ENCODE results near the gene INTS6.
"Not testable (repeated sequence)": the region's sequence is repeated elsewhere in the genome, so short reads cannot be mapped to it uniquely, and the experiment has no call there.

The INTS6 gene

DNA sequence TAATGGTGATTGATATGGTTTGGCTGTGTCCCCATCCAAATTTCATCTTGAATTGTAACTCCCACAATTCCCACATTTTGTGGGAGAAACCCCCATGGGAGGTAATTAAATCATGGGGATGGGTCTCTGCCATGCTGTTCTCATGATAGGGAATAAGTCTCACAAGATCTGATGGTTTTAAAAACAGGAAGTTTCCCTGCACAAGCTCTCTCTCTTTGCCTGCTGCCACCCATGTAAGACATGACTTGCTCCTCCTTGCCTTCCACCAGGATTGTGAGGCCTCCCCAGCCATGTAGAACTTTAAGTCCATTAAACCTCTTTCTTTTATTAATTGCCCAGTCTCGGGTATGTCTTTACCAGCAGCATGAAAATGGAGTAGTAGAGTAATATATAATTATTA lies 37.5 kb downstream of the INTS6 start:
- DNase-seq (ENCODE audit: low read depth in 3 of 3) = not testable (repeated sequence)

DNA sequence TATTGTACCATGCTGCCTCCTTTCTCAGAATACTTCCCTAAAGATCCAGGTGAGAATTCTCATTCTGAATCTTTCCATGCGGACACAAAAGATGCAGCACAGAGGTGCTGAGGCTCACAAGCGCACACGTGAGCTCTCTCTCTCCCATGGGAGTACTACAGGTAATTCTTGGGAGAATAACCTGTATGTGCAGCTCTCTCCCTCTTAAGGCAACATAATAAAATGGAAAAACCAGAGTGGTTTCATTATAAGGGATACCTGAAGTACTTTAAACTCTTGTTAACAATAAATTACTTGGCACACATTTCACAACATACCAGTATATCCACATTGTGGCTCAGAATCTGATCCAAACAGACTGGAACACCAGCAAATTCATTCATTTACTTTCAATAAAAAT lies 40.4 kb downstream of the INTS6 start:
- DNase-seq (ENCODE audit: low read depth in 3 of 3) = no peak

DNA sequence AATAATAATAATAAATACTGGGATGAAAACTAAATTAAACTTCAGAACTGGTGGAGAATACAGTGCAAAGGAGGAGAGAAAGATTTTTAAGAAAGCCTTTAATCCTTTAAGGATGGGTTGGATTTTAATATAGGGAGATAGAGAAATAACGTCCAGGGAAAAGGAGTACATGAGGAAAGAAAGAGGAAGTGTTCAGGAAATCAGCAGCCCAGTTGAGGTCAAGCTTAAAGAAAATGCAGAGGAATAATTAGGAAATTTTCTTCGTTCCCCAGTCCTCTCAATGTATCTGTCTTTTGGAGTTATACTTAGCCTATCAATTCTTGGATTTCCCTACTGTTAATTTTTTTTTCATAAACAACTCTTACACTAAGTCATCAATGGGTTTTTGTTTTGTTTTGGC lies 47.7 kb downstream of the INTS6 start:
- no peak for DNase-seq (ENCODE audit: low read depth in 3 of 3)

DNA sequence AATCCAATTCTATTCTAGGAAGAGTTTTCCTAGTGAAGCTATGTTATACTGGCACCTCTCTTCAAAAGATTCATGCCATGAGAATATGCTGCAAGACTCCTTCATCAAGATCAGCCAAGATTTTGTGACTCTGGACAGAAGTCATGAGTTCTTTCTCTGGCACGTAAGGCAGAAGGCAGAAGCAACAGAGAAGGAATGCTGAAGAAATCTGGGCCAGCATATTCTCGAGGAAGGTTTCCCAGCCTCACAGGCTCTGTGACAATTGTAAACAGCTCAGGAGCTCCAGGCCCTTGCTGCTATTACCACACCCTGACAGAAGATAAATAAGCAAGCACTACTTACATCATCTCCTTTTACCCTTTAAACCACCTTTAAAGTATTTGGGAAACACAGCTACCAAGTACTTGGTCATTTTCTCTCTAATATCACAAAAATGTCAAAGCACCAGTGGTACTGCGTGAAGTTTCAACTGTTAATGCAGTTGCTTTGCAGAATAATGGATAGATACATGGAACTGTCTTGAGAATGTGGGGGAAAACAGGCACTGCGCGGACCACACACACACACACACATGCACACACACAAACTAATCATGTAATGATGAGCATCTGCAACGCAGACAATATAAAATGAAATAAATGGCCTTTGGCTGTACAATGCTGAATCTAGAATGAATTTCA lies 55.4 kb downstream of the INTS6 start:
- DNase-seq (ENCODE audit: low read depth in 3 of 3) = no peak

DNA sequence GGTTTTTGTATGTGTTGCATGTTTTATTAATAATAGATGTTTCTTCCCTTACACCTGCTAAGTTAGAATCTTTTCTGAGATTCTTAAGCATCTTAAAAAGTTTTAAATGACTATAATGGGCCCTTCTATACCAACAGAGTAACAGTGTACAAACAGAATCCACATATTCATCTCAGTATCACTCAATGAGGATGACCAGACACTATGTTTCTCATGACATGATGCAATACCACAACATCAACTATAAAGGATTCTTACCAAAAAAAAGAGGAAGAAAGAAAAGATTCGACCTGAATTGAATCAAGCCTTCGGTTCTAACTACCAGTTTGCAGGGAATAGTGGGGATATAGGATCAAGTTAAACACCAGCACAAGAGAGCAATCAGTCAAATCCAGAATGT lies 56.5 kb downstream of the INTS6 start:
- DNase-seq (ENCODE audit: low read depth in 3 of 3) = no peak

DNA sequence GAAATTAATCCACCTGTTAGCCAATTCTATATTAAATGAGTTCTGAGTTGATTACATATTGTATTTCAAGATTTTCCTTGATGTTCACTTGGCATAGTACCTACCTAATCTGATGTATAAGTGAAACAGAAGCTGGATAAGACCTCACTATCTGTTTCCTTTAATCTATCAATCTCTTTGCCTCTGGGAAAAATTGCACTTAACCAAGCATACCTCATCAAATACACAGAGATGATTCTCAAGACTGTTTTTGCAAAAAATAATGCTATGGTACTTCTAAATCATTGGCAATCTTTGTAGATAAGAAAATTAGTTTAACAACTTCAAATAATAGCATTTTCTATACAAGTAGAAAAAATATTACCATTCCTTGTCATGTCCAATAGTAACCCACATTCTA lies 58.1 kb downstream of the INTS6 start:
- DNase-seq (ENCODE audit: low read depth in 3 of 3) = no peak

DNA sequence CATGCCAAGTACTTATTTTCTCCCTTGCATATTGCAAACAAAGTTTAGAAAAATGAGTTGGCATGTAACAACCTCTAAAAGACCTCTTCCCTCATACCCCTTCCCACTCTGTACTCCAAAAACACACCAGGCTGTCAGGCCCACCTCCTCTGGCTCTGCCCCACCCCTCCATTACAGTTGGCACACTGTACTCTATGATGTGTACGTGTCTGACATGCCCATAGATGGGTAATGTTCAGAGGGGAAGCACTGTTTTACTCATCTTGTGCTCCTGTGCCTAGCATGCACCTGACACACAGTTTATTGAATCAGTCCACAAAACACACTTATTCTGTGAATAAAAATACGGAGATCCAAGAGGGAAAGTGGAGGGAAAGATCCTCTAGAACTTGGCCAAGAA lies 67.7 kb downstream of the INTS6 start:
- no peak for DNase-seq (ENCODE audit: low read depth in 3 of 3)

DNA sequence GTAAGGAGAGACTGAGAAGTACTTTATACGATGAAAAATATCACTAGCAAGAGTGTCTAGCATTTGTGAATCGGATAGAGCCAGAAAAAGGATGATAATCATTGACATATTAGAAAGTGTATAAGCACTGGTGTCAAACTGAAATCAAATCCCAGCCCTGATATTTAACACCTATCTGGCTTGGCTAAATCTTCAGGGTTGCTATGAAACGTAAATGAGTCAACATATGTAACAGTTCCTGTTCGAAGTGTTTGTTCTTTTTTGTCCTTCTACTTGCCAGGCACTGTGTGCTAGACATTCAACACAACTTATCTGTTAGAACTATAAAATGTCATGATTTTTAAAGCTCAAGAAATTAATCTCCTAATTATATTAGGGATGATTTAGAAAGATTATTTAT lies 72.6 kb downstream of the INTS6 start:
- no peak for DNase-seq (ENCODE audit: low read depth in 3 of 3)

DNA sequence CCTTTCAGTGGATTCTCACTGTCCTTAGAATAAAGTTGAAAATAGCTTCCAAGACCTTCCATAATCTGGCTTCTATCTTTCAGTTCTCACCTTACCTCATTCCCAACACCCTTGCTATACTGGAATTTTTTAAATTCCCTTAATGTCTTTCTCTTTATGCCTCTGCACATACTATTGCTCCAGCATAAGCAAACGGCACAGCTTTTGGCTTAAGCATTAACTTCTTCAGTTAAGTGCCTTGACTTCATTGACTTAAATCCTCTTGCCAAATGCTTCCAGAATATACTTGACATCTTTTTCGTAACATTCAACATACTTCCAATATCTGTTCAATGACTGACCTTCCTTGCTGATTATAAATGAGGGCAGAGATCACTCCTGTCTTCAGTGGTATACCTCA lies 79.4 kb downstream of the INTS6 start:
- no peak for DNase-seq (ENCODE audit: low read depth in 3 of 3)

DNA sequence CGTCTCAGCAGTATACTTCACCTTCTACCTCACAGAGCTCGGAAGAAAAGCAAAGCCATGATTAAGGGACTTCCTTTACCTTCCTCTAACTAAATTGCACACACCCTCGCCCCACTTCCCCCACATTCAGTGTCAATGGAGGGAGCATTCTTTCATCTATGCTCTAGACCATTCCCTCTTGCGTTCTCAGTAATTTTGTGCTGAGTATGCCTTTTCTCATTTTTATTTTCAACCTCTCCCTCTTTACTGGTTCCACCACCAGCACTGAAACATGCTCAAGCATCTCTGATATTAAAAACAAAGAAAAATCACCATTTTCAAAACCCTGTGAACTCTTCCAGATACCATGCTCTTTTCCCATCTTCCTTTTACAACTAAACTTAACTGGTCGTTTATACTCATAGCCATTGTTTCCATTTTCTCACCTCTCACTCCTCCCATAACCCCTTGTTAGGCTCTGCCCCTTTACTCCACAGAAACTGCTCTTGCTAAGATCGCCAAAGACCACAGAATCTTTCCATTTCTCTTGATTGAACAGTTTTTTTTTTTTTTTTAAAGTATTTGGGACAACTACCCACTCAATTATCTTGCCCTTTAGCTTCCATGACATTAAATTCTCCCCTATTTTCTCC lies 81.0 kb downstream of the INTS6 start:
- no peak for DNase-seq (ENCODE audit: low read depth in 3 of 3)

DNA sequence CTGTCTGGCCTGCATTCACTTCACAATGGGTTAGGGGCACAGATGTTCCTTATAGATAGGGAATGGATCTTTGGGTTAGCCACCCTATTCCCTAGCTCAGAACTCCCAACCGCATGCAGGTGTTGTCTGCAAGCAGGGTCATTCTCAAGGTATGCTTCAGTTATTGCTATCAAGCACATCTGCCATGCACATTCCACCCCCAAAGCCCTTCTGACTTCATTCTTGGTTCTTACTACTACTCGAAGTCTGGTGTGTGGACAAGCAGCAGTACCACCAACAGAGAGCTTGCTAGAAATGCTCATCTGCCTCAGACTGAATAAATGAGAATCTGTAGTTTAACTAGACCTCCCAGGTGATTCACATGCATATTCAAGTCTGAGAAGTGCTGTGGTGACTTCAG lies 82.0 kb downstream of the INTS6 start:
- DNase-seq (ENCODE audit: low read depth in 3 of 3) = no peak

DNA sequence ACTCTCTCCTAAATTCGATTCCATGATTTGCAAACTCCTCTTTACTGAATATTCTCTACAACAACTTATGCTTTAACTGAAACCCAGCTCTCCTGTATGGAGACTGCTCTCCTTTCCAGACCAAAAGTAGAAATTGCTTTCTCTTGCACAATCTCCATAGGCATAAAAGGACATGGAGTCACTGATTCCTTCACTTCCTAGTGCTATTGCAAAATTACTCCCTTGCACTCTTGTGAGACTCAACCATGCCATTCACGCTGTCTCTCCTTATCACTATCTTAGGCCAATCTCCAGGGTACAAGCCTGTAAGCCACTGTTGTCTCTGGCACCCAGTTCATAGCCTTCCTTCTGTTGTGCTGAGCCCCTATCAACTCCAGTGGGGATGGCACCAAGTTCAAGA lies 82.7 kb downstream of the INTS6 start:
- no peak for DNase-seq (ENCODE audit: low read depth in 3 of 3)

DNA sequence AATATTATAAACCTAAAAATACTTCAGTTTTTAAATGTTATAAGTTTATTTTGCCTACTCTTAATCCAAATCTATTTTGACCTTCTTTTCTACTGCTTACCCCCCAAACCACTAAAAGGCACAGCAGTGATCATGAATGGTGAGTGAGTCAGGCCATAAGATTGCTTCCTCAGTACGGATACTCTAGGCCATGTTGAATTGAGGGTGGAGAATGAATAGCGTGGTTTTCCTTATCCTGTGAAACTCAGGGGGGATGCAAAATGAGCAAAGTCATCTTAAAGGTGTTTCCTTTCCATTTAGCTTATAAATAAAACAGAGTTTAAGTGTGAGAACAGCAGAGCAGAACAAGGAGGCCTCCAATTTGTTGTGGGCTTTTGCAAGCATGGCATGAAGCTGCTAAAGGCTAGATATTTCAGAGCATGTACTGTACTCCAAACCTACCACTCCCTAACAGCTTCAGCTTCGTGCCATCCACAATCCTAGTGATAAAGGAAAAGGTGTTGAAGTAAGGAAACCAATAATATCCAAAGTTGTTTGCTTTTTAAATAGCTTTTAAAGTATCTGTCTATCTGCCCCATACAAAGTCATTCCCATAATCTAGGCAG lies 88.3 kb downstream of the INTS6 start:
- DNase-seq (ENCODE audit: low read depth in 3 of 3) = no peak

DNA sequence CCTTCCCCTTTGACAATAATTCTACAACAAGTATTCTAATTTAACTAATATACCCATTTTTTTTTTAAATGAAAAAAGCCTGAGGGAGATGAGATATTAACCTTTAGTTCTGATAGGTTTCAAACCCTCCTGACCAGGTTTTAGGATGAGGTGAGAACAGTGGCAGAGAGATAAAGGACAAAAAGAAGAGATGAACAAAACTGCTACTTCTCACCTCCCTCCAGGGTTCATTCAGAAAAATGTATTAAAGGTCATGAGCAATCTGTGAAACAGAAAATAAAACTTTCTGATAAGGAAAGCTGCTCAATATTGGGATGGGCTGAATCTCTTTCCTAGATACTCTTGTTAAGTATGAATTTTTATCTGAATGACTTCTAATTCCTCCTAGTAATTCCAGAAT lies 89.2 kb downstream of the INTS6 start:
- DNase-seq (ENCODE audit: low read depth in 3 of 3) = no peak

DNA sequence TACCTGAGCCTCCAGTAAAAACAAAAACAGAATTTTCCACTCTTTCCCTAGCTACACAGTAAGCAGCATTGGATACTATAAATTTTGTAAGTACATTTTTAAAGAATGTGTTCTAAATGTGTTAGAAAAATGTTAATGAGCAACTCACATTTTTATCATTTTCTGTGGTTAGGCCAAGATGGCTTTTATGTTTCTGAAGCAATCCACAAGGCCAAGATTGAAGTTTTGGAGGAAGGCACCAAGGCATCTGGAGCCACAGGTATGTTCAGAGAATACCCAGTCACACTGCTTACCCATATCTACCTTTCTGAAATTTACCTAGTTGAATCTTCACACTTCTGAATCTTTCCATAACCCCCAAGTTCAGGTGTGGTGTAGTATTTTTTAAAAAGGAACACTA lies 91.7 kb downstream of the INTS6 start:
- DNase-seq (ENCODE audit: low read depth in 3 of 3) = no peak

DNA sequence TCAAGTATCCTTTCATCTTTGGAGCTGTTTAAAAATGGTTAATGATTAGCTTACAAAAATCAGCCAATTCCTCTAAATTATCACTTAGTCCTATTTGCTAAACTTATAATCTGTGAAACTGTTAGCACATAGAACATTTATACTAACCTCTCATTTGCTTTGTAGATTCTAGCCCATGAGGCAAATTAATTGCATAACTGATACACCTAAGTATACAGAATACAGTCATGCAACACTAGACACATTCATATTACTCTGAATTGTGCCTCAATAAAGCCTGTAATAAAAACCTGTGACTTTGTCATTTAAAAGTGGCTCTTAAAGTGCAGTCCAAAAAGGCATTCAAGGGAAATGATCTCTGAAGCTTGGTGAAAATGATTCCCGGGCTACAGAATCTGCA lies 92.3 kb downstream of the INTS6 start:
- no peak for DNase-seq (ENCODE audit: low read depth in 3 of 3)

DNA sequence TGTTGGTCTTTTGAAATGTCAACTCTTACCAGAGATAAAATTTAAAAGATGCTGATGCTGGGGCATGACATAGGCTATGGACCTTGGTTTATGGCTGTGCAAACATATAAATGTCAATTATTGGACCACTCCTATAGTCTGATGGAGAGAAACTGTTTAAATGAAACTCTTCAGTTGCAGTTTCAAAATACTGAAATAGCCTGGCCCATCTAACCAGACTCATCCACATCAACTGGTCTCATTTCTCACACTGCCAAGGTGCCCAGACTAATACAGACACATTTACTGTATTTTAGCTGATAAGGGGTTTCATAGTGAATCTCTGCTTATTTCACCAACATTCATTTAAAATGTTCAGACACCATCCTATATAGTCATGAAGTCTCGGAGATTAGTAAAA lies 93.5 kb downstream of the INTS6 start:
- DNase-seq (ENCODE audit: low read depth in 3 of 3) = no peak

DNA sequence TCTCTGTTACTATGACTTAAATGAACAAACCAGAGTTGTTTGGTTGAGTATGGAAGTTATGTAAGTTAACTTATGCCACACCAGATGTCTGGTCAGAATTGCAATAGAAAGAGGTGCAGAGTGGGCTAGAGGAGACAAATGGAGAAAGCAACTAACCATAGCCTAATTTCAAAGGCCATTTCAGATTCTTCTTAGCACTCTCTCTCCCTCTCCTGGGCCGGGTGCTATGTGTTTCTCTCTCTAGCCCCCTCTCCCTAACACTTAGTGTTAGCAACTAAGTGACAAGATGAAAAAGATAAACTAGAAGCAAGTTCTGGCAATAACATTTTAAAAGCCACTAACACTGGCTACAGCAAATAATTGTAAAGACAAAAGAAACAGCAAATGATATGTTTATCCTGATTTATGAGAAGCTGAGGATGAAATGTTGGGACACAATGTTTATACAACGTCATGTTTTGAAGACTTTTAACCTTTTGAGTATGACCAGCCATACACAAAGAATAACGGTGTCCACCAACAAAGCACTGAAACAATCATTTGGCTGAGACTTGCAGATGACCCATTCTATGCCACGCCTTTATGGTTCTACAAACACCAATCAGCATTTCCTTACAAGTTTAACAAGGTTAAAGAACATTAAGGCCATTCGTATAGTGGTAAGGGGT lies 94.8 kb downstream of the INTS6 start:
- DNase-seq (ENCODE audit: low read depth in 3 of 3) = no peak

DNA sequence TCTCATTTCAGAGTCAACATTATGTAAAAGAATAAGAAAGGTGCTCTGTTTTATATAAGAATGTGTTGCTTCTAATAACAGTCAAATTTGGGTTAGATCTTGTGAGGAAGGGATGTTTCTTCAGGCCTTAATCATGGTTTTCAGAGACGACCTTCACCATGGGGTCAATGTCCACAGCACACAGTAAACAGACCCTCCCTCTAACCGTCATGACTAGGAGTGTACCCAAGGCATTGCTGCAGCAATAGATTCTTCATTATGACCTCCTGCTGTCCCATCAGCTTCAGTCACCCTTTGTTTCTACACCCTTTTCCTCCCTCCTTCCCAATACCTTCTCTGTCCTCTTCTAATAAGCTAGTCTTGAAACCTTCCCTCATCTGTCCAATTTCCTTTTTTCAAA lies 97.6 kb downstream of the INTS6 start:
- DNase-seq (ENCODE audit: low read depth in 3 of 3) = no peak

DNA sequence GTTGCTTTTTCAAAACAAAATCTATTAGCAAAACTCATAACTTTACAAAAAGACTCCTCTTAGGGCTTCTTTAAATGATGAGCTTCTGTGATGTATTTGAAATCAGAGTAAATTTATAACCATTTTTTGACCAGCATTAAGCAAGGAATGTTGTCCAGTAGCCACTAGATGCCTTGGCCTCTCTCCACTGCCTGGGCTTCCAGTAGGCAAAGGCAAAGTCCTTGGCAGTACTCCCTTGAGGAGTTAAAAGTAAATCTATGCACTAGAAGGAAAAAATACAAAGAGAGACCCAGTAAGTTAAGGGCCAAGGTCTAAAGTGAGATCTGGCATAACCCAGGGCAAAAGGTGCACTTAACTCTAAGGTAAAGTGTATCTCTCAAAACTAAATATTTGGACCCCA lies 103.8 kb downstream of the INTS6 start:
- no peak for DNase-seq (ENCODE audit: low read depth in 3 of 3)

DNA sequence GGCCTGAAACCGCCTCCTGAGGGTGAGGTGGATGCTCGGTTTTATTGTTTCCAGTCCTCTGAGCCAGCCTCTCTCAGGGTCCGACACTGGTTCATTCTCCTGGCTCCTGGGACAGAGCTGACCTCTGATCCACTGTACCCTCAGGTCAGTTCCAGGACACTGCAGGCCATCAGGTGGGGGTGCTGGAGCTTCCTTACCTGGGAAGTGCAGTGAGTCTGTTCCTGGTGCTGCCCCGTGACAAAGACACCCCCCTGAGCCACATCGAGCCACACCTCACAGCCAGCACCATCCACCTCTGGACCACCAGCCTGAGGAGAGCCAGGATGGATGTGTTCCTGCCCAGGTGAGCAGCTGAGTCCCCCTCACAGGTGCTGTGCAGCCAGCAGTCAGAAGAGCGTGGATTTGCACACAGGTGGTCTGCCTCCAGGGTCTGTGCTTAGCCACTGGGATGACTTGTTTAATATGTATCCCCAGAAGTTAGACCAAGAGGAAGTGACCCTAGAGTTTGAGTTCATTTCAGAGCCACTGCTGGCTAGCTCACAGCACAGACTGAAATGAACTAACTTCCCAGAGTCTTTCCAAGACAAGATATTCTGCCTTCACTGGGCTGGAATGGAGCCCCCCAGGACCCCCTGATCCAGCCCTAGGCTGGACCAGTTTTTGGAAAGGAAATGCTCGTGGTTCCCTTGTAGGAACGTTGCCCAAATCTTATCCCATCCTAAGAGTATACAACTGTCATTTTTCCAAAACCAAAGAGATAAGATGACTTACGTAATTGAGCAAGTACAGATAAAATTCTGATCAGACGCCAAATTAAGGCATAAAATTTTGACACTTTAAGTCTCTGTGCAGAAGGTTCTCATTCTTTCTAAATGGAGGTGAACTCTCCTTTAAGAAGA lies 104.5 kb downstream of the INTS6 start:
- DNase-seq (ENCODE audit: low read depth in 3 of 3) = no peak

DNA sequence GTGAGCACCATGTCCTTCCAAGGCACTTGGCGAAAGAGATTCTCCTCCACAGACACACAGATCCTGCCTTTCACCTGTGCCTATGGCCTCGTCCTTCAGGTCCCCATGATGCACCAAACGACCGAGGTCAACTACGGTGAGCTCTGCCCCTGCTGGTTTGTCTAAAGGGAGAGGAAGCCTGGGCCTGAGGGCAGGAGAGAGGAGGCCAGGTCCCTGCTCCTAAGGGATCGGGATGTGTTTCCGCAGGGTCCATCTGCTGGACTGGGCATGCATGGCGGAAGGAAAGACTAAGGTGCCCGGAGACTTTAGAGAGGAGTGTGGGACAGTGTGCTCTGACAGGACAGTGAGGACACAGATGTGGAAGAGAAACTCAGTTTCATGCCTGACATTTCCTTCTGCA lies 105.7 kb downstream of the INTS6 start:
- DNase-seq (ENCODE audit: low read depth in 3 of 3) = no peak

All from stimulated activated CD4-positive, alpha-beta T cell treated with anti-CD3 and anti-CD28 coated beads, TNF-alpha, amount 100 ng/mL, for 4 hours (primary cell).